Tibial nerve (tissue), 4 donors: ENCODE measurements around the gene CHIC1.

Source experiments
- CTCF ChIP-seq, 5 experiments: fragments of 200-600 bp in 3 of 5; fragments of 450-650 bp in 2 of 5; sonication (generic) in 3 of 5; IDR thresholded peaks; one replicate each; pipeline ENCODE4 v1.5.1; 2016 to 2019; ENCODE audit warnings: antibody characterized with exemption in 5 of 5, mild to moderate bottlenecking in 3 of 5, moderate library complexity in 2 of 5
- EP300 ChIP-seq, 2 donors: sonication (generic); formaldehyde crosslinking; IDR thresholded peaks; one replicate each; pipeline ENCODE4 v1.6.1; 2017; ENCODE audit warnings: antibody characterized with exemption in 2 of 2, mild to moderate bottlenecking in 1 of 2
- POLR2A ChIP-seq, 2 donors: fragments of 450-650 bp; IDR thresholded peaks; one replicate each; pipeline ENCODE4 v1.6.1; 2017; ENCODE audit warnings: antibody characterized with exemption in 2 of 2, mild to moderate bottlenecking in 2 of 2, moderate library complexity in 2 of 2

- TF ChIP-seq POLR2A (IDR thresholded peaks at IDR 0.05) (no peak), EP300 (IDR thresholded peaks at IDR 0.05) (no peak), CTCF (IDR thresholded peaks at IDR 0.05) (no peak)
Observed at GRCh38 chrX:73683236-73683859, 120.4 kb downstream of the CHIC1 start.
